ENCODE measurements around the gene TRIM46. TPM values are rescaled to one million over a fixed set of nuclear protein-coding genes. Genes with fewer than 3 reads are reported as not detected.

TRIM46 gene
- total RNA-seq (2022; extraction: Qiagen RNA extraction): 1.4 to 2.5 TPM (median 2.1 TPM) in 5 replicates

GRCh38 chr1:155173478-155174323, at the start of gene TRIM46:
Gene TRIM46 (plus strand): TSS chr1:155173849. CDS start chr1:155173967, 118 bp downstream.

GRCh38 chr1:155127105-155127966, 46.3 kb upstream of the TRIM46 start, which contains the start of gene EFNA1:
Gene EFNA1 (plus strand): TSS chr1:155127876. CDS start chr1:155127978, 102 bp downstream.

GRCh38 chr1:155135415-155136028, 38.1 kb upstream of the TRIM46 start, which contains the start of gene SLC50A1:
Gene SLC50A1 (plus strand): TSS chr1:155135852. CDS start chr1:155135912, 60 bp downstream.

GRCh38 chr1:155139895-155140629, 33.6 kb upstream of the TRIM46 start, which contains the start of gene DPM3:
Gene DPM3 (minus strand): TSS chr1:155140531. CDS start chr1:155140240, 291 bp downstream.

GRCh38 chr1:155172732-155173477, 744 bp upstream of the TRIM46 start, which contains the start of gene KRTCAP2:
Gene KRTCAP2 (minus strand): TSS chr1:155173304. CDS start chr1:155173224, 80 bp downstream.

GRCh38 chr1:155207806-155208540, 34.3 kb downstream of the TRIM46 start, which contains the start of gene THBS3:
Gene THBS3 (minus strand): TSS chr1:155207897. CDS start chr1:155207876, 21 bp downstream.

GRCh38 chr1:155208541-155209311, 35.1 kb downstream of the TRIM46 start, which contains the start of gene MTX1:
Gene MTX1 (plus strand): TSS chr1:155208695. CDS start chr1:155208805, 110 bp downstream.

Other genes starting within 250 kb of the TRIM46 start
- 39.3 to 49.1 TPM (median 42.6 TPM) in 5 replicates for gene PMVK, start 237.1 kb upstream of the TRIM46 start, total RNA-seq (2022; extraction: Qiagen RNA extraction)
- gene PBXIP1, start 217.8 kb upstream of the TRIM46 start, total RNA-seq (2022; extraction: Qiagen RNA extraction): 13.5 to 16.4 TPM (median 15.2 TPM) in 5 replicates
- 20.7 to 25.5 TPM (median 24.0 TPM) in 5 replicates for gene PYGO2, start 212.1 kb upstream of the TRIM46 start, total RNA-seq (2022; extraction: Qiagen RNA extraction)
- 128 to 159 TPM (median 156 TPM) in 5 replicates for gene SHC1, start 203.1 kb upstream of the TRIM46 start, total RNA-seq (2022; extraction: Qiagen RNA extraction)
- 329 to 371 TPM (median 349 TPM) in 5 replicates for gene CKS1B, start 199.2 kb upstream of the TRIM46 start, total RNA-seq (2022; extraction: Qiagen RNA extraction)
- 37.8 to 47.0 TPM (median 44.5 TPM) in 5 replicates for gene FLAD1, start 190.5 kb upstream of the TRIM46 start, total RNA-seq (2022; extraction: Qiagen RNA extraction)
- gene LENEP, start 180.3 kb upstream of the TRIM46 start, total RNA-seq (2022; extraction: Qiagen RNA extraction): not detected in 5 replicates
- 18.2 to 32.3 TPM (median 30.4 TPM) in 5 replicates for gene ZBTB7B, start 171.0 kb upstream of the TRIM46 start, total RNA-seq (2022; extraction: Qiagen RNA extraction)
- gene DCST2, start 140.1 kb upstream of the TRIM46 start, total RNA-seq (2022; extraction: Qiagen RNA extraction): 0.35 to 0.57 TPM (median 0.46 TPM) in 5 replicates
- 0.07 to 0.08 TPM in 2 of 5 replicates, not detected in the others for gene DCST1, start 140.0 kb upstream of the TRIM46 start, total RNA-seq (2022; extraction: Qiagen RNA extraction)
- 52.7 to 90.3 TPM (median 81.7 TPM) in 5 replicates for gene ADAM15, start 122.5 kb upstream of the TRIM46 start, total RNA-seq (2022; extraction: Qiagen RNA extraction)
- 7.4 to 9.9 TPM (median 8.7 TPM) in 5 replicates for gene EFNA4, start 110.1 kb upstream of the TRIM46 start, total RNA-seq (2022; extraction: Qiagen RNA extraction)
- gene EFNA3, start 95.0 kb upstream of the TRIM46 start, total RNA-seq (2022; extraction: Qiagen RNA extraction): 3.4 to 5.1 TPM (median 4.7 TPM) in 5 replicates
- 32.8 to 53.9 TPM (median 38.3 TPM) in 5 replicates for gene EFNA1, start 46.0 kb upstream of the TRIM46 start, total RNA-seq (2022; extraction: Qiagen RNA extraction)
- gene SLC50A1, start 38.0 kb upstream of the TRIM46 start, total RNA-seq (2022; extraction: Qiagen RNA extraction): 29.3 to 36.5 TPM (median 34.8 TPM) in 5 replicates
- gene DPM3, start 33.3 kb upstream of the TRIM46 start, total RNA-seq (2022; extraction: Qiagen RNA extraction): 73.6 to 114 TPM (median 112 TPM) in 5 replicates
- 220 to 279 TPM (median 243 TPM) in 5 replicates for gene KRTCAP2, start 545 bp upstream of the TRIM46 start, total RNA-seq (2022; extraction: Qiagen RNA extraction)
- gene THBS3, start 34.0 kb downstream of the TRIM46 start, total RNA-seq (2022; extraction: Qiagen RNA extraction): 6.6 to 10.6 TPM (median 9.6 TPM) in 5 replicates
- 64.0 to 78.2 TPM (median 76.5 TPM) in 5 replicates for gene MTX1, start 34.8 kb downstream of the TRIM46 start, total RNA-seq (2022; extraction: Qiagen RNA extraction)
- 25.2 to 39.2 TPM (median 37.1 TPM) in 5 replicates for gene ENTREP3, start 81.6 kb downstream of the TRIM46 start, total RNA-seq (2022; extraction: Qiagen RNA extraction)
- 99.6 to 133 TPM (median 128 TPM) in 5 replicates for gene SCAMP3, start 88.5 kb downstream of the TRIM46 start, total RNA-seq (2022; extraction: Qiagen RNA extraction)
- 22.4 to 32.0 TPM (median 30.1 TPM) in 5 replicates for gene CLK2, start 99.7 kb downstream of the TRIM46 start, total RNA-seq (2022; extraction: Qiagen RNA extraction)
- gene HCN3, start 103.6 kb downstream of the TRIM46 start, total RNA-seq (2022; extraction: Qiagen RNA extraction): 3.9 to 6.1 TPM (median 5.1 TPM) in 5 replicates
- gene PKLR, start 127.6 kb downstream of the TRIM46 start, total RNA-seq (2022; extraction: Qiagen RNA extraction): 0.05 TPM in 1 of 5 replicates, not detected in the others
- gene FDPS, start 135.0 kb downstream of the TRIM46 start, total RNA-seq (2022; extraction: Qiagen RNA extraction): 158 to 179 TPM (median 165 TPM) in 5 replicates
- 39.2 to 60.5 TPM (median 58.5 TPM) in 5 replicates for gene RUSC1, start 147.0 kb downstream of the TRIM46 start, total RNA-seq (2022; extraction: Qiagen RNA extraction)